HCT116 (cell line): ENCODE data around the gene KCNB1.

ENCODE experiments used
- CBX3 ChIP-seq: IDR thresholded peaks from 2 replicates; pipeline ENCODE4 v1.6.1; 2012; ENCODE audit warnings: low read depth
- EGR1 ChIP-seq: IDR thresholded peaks from 2 replicates; pipeline ENCODE4 v1.6.1; 2012; ENCODE audit warnings: low read depth
- FOSL1 ChIP-seq: IDR thresholded peaks from 2 replicates; pipeline ENCODE4 v1.6.1; 2012; ENCODE audit warnings: low read depth
- POLR2A ChIP-seq: IDR thresholded peaks from 2 replicates; pipeline ENCODE4 v1.7.0; 2011; ENCODE audit warnings: borderline replicate concordance; ENCODE audit not compliant: insufficient read depth, insufficient read length; ENCODE audit errors: extremely low read depth
- POLR2AphosphoS5 ChIP-seq: IDR thresholded peaks from 2 replicates; pipeline ENCODE4 v1.6.1; 2011; ENCODE audit warnings: mild to moderate bottlenecking, low read depth, low read length, moderate library complexity
- SIN3A ChIP-seq: IDR thresholded peaks from 2 replicates; pipeline ENCODE4 v1.6.1; 2012; ENCODE audit warnings: low read depth
- YY1 ChIP-seq: IDR thresholded peaks from 2 replicates; pipeline ENCODE4 v1.6.1; 2011; ENCODE audit warnings: low read length, low read depth, moderate library complexity, mild to moderate bottlenecking; ENCODE audit not compliant: insufficient replicate concordance; ENCODE audit errors: extremely low read depth
- ZFX ChIP-seq: fragments of 450-650 bp; IDR thresholded peaks from 2 replicates; pipeline ENCODE4 v1.6.1; 2017
- ZNF274 ChIP-seq: fragments of 200-500 bp; sonication (Bioruptor generic); IDR thresholded peaks from 2 replicates; pipeline ENCODE4 v1.6.1; 2014; ENCODE audit warnings: mild to moderate bottlenecking, low read depth, low read length, inconsistent platforms
- TF ChIP-seq, protein P1 (sequence below), 3 experiments: fragments of 200-600 bp in 1 of 3; sonication (generic) in 1 of 3; IDR thresholded peaks in 2 of 3; conservative IDR thresholded peaks in 1 of 3; 2 replicates each; pipeline ENCODE4 v1.5.1; 2012 to 2017; ENCODE audit warnings: low read depth in 2 of 3, low read length in 2 of 3, antibody characterized with exemption in 1 of 3, borderline replicate concordance in 1 of 3, control low read depth in 1 of 3, mild to moderate bottlenecking in 1 of 3, mixed read lengths in 1 of 3, mixed run types in 1 of 3, moderate library complexity in 1 of 3; ENCODE audit not compliant: insufficient read depth in 1 of 3
- TF ChIP-seq, protein P2 (sequence below): IDR thresholded peaks from 2 replicates; pipeline ENCODE4 v1.6.1; 2012
- TF ChIP-seq, protein P3 (sequence below): IDR thresholded peaks from 2 replicates; pipeline ENCODE4 v1.6.1; 2012; ENCODE audit warnings: low read depth
- TF ChIP-seq, protein P4 (sequence below): IDR thresholded peaks from 2 replicates; pipeline ENCODE4 v1.6.1; 2011; ENCODE audit warnings: mild to moderate bottlenecking, low read length, moderate library complexity; ENCODE audit not compliant: insufficient replicate concordance; ENCODE audit errors: extremely low read depth

DNA sequence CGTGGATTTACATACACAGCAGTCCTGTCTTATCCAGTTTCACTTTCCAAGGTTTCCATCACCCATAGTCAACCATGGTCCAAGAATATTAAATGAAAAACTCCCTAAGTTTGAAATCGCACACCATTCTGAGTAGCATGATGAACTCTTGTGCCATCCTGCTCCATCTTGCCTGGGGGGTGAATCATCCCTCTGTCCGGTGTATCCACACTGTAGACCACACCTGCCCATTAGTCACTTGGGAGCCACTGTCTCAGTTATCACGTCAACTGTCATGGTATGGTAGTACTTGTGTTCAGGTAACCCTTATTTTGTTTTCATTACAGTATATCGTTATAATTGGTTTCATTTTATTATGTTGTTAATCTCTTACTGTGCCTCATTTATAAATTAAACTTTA is 47.0 kb upstream of the KCNB1 start:
- TF ChIP-seq, protein P1, sequence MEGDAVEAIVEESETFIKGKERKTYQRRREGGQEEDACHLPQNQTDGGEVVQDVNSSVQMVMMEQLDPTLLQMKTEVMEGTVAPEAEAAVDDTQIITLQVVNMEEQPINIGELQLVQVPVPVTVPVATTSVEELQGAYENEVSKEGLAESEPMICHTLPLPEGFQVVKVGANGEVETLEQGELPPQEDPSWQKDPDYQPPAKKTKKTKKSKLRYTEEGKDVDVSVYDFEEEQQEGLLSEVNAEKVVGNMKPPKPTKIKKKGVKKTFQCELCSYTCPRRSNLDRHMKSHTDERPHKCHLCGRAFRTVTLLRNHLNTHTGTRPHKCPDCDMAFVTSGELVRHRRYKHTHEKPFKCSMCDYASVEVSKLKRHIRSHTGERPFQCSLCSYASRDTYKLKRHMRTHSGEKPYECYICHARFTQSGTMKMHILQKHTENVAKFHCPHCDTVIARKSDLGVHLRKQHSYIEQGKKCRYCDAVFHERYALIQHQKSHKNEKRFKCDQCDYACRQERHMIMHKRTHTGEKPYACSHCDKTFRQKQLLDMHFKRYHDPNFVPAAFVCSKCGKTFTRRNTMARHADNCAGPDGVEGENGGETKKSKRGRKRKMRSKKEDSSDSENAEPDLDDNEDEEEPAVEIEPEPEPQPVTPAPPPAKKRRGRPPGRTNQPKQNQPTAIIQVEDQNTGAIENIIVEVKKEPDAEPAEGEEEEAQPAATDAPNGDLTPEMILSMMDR (IDR thresholded peaks at IDR 0.05 in 2 of 3, conservative IDR thresholded peaks at IDR 0.05 in 1 of 3; ENCODE audit: borderline replicate concordance in 1 of 3, insufficient read depth in 1 of 3, low read depth in 2 of 3, low read length in 2 of 3): no peak
- TF ChIP-seq YY1 (no peak), ZNF274 (no peak), CBX3 (no peak), FOSL1 (no peak), SIN3A (no peak), POLR2AphosphoS5 (no peak), ZFX (no peak), POLR2A (no peak), EGR1 (no peak)
- TF ChIP-seq, protein P2, sequence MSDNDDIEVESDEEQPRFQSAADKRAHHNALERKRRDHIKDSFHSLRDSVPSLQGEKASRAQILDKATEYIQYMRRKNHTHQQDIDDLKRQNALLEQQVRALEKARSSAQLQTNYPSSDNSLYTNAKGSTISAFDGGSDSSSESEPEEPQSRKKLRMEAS: no peak
- TF ChIP-seq, protein P3, sequence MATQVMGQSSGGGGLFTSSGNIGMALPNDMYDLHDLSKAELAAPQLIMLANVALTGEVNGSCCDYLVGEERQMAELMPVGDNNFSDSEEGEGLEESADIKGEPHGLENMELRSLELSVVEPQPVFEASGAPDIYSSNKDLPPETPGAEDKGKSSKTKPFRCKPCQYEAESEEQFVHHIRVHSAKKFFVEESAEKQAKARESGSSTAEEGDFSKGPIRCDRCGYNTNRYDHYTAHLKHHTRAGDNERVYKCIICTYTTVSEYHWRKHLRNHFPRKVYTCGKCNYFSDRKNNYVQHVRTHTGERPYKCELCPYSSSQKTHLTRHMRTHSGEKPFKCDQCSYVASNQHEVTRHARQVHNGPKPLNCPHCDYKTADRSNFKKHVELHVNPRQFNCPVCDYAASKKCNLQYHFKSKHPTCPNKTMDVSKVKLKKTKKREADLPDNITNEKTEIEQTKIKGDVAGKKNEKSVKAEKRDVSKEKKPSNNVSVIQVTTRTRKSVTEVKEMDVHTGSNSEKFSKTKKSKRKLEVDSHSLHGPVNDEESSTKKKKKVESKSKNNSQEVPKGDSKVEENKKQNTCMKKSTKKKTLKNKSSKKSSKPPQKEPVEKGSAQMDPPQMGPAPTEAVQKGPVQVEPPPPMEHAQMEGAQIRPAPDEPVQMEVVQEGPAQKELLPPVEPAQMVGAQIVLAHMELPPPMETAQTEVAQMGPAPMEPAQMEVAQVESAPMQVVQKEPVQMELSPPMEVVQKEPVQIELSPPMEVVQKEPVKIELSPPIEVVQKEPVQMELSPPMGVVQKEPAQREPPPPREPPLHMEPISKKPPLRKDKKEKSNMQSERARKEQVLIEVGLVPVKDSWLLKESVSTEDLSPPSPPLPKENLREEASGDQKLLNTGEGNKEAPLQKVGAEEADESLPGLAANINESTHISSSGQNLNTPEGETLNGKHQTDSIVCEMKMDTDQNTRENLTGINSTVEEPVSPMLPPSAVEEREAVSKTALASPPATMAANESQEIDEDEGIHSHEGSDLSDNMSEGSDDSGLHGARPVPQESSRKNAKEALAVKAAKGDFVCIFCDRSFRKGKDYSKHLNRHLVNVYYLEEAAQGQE: no peak
- TF ChIP-seq, protein P4, sequence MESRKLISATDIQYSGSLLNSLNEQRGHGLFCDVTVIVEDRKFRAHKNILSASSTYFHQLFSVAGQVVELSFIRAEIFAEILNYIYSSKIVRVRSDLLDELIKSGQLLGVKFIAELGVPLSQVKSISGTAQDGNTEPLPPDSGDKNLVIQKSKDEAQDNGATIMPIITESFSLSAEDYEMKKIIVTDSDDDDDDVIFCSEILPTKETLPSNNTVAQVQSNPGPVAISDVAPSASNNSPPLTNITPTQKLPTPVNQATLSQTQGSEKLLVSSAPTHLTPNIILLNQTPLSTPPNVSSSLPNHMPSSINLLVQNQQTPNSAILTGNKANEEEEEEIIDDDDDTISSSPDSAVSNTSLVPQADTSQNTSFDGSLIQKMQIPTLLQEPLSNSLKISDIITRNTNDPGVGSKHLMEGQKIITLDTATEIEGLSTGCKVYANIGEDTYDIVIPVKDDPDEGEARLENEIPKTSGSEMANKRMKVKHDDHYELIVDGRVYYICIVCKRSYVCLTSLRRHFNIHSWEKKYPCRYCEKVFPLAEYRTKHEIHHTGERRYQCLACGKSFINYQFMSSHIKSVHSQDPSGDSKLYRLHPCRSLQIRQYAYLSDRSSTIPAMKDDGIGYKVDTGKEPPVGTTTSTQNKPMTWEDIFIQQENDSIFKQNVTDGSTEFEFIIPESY: no peak
